ENCODE results near the gene TMEM8B. TPM values are rescaled to one million over a fixed set of nuclear protein-coding genes. Genes with fewer than 3 reads are reported as not detected.

TMEM8B gene
- total RNA-seq, 1 donor from 2014 or later, result 4.4 TPM

GRCh38 chr9:35836595-35836994, 7.6 kb downstream of the TMEM8B start:
- DNase-seq (ENCODE audit: low spot score) (no peak), ATAC-seq (no peak)

DNA sequence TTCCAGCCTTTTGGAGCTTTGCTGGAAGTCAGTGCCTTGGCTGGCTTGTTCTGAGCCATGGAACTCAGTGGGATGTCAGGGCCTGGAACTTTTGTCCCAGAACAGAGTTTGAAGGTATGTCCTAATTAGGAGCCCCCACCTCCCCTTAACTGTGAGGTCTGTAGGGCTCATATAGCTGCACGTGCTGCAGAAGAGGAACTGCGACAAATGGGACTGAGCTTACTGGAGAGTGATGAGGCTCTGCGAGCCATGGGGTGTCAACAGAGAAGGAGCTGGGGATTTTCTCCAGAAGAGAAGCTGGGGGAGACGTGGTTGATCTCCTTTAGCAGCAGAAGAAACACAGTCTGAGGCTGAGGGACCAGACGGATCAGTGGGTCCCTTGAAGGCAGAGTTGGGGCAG, 10.9 kb downstream of the TMEM8B start:
- DNase-seq (ENCODE audit: low spot score) (no peak), ATAC-seq (no peak)

DNA sequence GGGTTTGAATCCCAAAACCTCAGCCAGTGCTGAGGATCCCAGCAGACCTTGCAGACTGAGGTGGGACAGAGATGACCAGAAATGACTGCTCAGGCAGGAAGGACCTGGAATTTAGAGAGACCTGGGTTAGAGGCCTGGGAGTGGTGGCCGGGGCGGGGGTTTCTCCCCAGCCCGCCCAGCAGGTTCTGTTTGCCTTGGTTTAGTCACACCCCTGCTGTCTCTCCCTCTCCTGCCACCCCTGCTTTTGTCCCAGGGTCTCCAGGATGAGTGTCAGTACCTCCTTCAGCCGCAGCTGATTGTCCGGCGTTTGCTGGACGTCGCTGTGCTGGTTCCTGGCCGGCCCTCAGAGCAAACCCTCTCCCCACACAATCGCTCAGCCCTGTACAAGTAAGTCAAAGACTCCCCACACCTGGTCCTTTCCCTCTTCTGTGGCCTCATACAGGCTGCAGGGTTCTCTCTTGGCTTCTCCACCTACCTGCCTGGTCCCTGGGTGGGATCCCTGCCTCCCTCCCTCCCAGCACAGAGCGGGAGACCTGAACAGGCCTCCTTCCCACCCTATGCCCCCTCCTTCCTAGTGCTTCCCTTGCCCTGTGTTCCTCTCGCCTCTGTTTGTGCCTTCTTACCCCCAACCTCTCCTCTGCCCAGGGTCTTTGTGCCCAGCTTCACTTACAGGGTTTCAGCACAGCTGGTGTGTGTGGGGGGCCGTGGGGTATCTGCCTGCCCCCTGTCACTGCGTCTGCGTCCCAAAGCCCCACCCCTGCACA, 12.0 kb downstream of the TMEM8B start:
- ATAC-seq, result no peak
- no peak for DNase-seq (ENCODE audit: low spot score)

- ATAC-seq (no peak), DNase-seq (ENCODE audit: low spot score) (no peak)
Observed at GRCh38 chr9:35841645-35841900, 12.5 kb downstream of the TMEM8B start.

DNA sequence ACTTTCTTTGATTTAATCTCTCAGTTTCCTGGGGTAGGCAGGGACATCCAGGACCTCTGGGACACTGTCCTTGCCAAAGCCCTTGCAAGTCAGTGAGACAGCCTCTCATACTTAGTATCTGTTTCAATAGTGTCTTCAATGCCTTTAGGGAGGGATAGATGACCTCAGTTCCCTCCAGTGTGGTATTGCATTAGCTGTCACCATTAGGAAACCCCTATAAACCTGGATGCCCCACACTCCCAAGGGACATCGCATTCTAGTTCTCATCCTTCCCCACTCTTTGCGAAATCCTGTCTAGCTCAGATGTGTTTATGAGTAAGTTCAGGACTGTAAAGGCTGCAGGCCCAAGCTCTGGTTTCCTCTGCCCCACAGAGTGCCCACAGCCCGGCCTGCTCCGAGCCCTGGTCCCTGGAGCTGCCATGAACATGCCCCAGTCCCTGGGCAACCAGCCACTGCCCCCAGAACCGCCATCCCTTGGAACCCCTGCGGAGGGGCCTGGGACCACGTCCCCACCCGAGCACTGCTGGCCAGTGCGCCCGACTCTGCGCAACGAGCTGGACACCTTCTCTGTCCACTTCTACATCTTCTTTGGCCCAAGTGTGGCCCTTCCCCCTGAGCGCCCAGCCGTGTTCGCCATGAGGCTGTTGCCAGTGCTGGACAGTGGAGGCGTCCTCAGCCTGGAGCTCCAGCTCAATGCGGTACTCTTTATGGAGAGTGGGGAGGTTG, 13.2 kb downstream of the TMEM8B start:
- no peak for DNase-seq (ENCODE audit: low spot score)

GRCh38 chr9:35842795-35843194, 13.8 kb downstream of the TMEM8B start:
- no peak for DNase-seq (ENCODE audit: low spot score)
- ATAC-seq, result no peak

More for the DNA sequence above, 13.2 kb downstream of the TMEM8B start:
- ATAC-seq, result no peak

DNA sequence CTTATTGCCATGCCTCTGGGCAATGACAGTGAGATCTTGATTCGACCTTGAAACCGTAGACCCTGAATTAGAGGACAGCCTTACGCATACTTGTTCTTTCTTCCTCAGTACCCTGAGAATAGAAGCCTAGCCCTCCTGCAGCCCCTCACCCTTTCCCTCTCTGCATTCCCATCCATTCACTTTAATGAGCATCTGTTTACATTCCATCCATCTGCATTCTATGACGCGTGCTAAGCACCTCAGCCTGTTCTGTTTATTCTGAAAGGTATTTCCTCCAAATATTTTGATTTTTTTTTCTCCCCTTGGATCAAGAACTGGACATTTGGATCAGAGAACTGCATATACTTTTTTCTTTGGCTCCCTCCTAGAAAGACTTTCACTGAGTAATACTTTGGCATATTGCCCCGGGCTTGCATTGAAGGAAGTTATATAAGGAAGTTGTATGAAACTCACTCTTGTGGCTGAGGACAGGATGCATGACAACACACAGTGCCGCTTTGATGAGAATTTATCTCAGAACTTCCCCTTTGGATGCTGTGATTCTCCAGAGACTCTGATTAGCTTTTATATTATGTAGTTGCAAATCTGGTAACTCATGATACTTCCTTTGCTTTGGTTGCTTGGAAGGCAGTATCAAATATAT, 15.7 kb downstream of the TMEM8B start:
- DNase-seq (ENCODE audit: low spot score) (no peak), ATAC-seq (peak; percentile 67)

- ATAC-seq (no peak), DNase-seq (ENCODE audit: low spot score) (no peak)
Observed at GRCh38 chr9:35845824-35846771, 17.1 kb downstream of the TMEM8B start.

GRCh38 chr9:35847792-35848572, 19.0 kb downstream of the TMEM8B start:
- ATAC-seq, result no peak
- DNase-seq (ENCODE audit: low spot score), result no peak

- peak; percentile 11 for DNase-seq (ENCODE audit: low spot score)
- ATAC-seq, result no peak
Observed at GRCh38 chr9:35852267-35852815, 23.3 kb downstream of the TMEM8B start.

DNA sequence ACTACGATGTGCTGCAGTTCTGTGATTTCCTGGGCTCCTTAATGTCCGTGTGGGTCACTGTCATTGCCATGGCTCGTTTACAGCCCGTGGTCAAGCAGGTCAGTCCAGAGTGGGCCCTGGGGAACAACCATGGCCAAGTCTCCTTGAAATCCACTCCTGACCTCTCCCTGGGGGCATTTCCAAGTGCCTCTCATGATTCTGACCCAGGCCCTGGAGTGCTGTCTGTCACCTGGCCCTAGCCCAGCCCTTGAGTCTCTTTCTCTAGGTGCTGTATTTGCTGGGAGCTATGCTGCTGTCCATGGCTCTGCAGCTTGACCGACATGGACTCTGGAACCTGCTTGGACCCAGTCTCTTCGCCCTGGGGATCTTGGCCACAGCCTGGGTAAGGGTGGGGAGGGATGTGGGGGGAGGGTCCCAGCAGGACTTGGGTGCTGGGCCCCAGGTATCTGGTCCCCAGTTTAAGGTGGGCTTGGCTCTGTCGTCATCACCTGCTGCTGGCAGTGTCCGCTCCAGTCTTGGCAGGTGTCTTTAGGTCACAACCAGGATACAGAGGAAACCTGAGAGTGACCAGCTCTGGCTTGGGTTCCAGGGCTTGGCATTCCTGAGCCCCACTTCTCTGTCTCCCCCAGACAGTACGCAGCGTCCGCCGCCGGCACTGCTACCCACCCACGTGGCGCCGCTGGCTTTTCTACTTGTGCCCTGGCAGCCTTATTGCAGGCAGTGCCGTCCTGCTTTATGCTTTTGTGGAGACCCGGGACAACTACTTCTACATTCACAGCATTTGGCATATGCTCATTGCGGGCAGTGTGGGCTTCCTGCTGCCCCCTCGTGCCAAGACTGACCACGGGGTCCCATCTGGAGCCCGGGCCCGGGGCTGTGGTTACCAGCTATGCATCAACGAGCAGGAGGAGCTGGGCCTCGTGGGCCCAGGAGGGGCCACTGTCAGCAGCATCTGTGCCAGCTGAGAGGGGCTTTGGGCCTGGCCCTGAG, 24.1 kb downstream of the TMEM8B start:
- no peak for ATAC-seq
- DNase-seq (ENCODE audit: low spot score), result peak; percentile 38

GRCh38 chr9:35854091-35854762, 25.2 kb downstream of the TMEM8B start:
- no peak for ATAC-seq
- no peak for DNase-seq (ENCODE audit: low spot score)

DNA sequence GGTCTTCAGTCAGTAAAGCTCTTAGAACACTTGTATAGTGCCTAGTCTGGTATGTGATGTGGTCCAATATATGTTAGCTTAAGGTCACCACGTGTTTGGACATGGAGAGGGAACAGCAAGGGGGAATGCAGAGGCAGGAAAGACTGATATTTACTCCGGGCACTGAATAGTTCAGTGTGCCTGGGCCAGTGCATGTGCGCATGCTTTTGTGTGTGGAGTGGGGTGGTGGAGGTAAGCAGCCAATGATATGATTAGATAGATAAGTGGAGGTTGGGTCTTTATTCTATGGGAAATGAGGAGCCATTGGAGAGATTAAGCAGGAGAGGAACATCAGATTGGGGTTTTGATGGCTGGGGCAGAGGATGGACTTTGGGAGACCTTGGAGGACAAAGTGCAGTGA, 27.2 kb downstream of the TMEM8B start:
- ATAC-seq (no peak), DNase-seq (ENCODE audit: low spot score) (no peak)

DNA sequence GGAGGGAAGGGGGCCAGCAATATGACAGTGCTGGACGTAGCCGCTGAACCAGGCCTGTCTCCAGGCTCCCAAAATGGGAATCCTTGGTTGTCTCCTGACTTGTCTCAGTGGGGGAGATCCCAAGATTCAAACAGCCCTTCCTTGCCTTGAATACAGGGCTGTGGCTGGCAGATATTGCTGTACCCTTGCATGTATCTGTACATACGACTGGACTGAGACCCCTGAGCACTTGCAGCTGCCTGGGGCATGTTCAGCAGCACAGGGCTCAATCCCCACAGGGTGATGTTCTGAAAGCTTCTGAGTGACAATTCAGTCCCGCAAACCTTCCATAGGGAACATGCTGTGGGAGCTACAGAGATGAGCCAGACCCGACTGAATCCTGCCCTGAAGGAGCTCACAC, 27.9 kb downstream of the TMEM8B start:
- DNase-seq (ENCODE audit: low spot score), result peak; percentile 22
- ATAC-seq, result no peak

DNA sequence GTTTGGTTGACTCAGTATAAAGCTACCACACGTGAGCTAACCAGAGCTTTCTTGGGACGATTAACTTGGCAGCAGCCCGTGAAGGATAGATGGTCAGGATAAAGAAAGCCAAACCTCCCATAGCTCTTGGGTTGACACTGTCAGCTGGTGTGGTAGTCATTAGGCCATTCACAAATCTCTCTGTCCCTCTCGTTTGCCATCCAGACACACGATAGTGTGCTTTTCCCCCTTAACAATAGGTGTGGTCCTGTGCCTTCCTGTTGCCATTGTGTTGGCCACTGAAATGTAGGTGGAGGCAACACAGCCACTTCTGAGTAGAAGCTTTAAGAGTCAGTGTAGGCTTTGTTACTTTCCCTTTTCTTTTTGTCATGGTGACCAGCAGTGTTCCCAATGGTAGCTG, 29.4 kb downstream of the TMEM8B start:
- no peak for ATAC-seq
- DNase-seq (ENCODE audit: low spot score), result no peak

- DNase-seq (ENCODE audit: low spot score), result no peak
- ATAC-seq, result peak; percentile 19
Observed at GRCh38 chr9:35859310-35859989, 30.4 kb downstream of the TMEM8B start.

DNA sequence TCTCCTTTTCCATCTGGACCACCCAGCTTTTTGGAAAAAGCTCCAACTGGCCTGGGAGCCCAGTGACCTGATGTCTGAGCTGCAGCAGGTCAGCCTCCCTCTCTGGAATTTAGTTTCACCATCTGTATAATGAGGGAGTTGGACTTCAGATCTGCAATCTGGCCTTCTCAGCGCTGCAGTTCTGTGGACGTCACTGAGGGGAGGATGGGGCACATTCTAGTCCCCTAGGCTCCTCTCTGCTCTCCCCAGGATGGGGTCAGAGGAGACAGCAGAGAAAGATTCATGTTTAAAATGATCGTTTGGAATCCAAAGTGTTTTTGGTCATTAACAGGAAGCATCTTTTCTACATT, 30.9 kb downstream of the TMEM8B start:
- ATAC-seq, result no peak
- no peak for DNase-seq (ENCODE audit: low spot score)
